Measurements from ENCODE around the gene PFN1. TPM values are rescaled to one million over a fixed set of nuclear protein-coding genes. Genes with fewer than 3 reads are reported as not detected.
"Not testable (repeated sequence)": the region's sequence is repeated elsewhere in the genome, so short reads cannot be mapped to it uniquely, and the experiment has no call there.

PFN1 gene
- total RNA-seq, 1 donor from 2014 or later, result 457 TPM

GRCh38 chr17:4934173-4934979, 14.0 kb downstream of the PFN1 start:
- Histone ChIP-seq H3K27ac (no peak overlapping the region), H3K36me3 (peaks cover 13% of the 10 kb centered on the region), H3K9me3 (no peaks in the 10 kb centered on the region), H3K27me3 (no peaks in the 10 kb centered on the region), H3K4me3 (no peak overlapping the region), H3K4me1 (peaks cover 17% of the 10 kb centered on the region)
- peak; percentile 71 for DNase-seq
- intact Hi-C loops (cut with DNase I), result no loop called here
- TF ChIP-seq CTCF (IDR thresholded peaks at IDR 0.05), result peak; percentile 17
- peak; percentile 50 for ATAC-seq

GRCh38 chr17:4933646-4934045, 14.7 kb downstream of the PFN1 start:
- no peak for DNase-seq
- Histone ChIP-seq H3K27ac (no peak overlapping the region), H3K4me3 (no peak overlapping the region), H3K4me1 (peaks cover 12% of the 10 kb centered on the region), H3K27me3 (no peaks in the 10 kb centered on the region), H3K9me3 (no peaks in the 10 kb centered on the region), H3K36me3 (peaks cover 13% of the 10 kb centered on the region)
- intact Hi-C loops (cut with DNase I), result no loop called here
- no peak for TF ChIP-seq CTCF (IDR thresholded peaks at IDR 0.05)
- ATAC-seq, result no peak

DNA sequence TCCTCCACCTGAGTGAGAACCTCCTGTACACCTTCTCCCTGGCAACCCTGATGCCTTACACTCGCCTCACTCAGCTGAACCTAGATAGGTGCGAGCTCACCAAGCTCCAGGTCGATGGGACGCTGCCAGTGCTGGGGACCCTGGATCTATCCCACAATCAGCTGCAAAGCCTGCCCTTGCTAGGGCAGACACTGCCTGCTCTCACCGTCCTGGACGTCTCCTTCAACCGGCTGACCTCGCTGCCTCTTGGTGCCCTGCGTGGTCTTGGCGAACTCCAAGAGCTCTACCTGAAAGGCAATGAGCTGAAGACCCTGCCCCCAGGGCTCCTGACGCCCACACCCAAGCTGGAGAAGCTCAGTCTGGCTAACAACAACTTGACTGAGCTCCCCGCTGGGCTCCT, 15.6 kb downstream of the PFN1 start:
- no peaks in the 10 kb centered on the region for H3K27me3 ChIP-seq
- ATAC-seq (no peak), DNase-seq (no peak)

DNA sequence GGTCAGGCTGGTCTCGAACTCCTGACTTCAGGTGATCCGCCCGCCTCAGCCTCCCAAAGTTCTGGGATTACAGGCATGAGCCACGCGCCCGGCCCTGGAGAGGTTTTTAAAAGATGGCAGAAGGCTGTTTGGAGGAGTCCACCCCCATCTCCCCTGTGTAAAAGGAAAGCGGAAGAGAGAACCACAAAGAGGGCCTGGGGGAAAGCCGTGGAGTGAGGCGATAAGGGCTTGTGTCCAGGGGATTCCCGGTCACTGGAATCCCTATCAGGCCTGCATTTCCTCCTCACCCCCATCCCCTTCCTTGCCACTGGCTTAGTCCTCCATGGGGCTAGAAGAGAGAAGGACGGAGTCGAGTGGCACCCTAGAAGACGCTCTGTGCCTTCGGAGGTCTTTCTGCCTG, 16.4 kb downstream of the PFN1 start, which contains the start of gene GP1BA:
TSS of gene GP1BA (plus strand) at position 315 of the 400 bp plus-strand sequence. CDS start 328 bp downstream, outside the sequence.
- no peak for ATAC-seq
- Histone ChIP-seq H3K9me3 (no peaks in the 10 kb centered on the region), H3K4me3 (no peak within 1 kb of the TSS), H3K36me3 (no peaks in the 10 kb centered on the region), H3K27ac (no peak within 1 kb of the TSS), H3K27me3 (no peaks in the 10 kb centered on the region), H3K4me1 (peaks cover 6% of the 10 kb centered on the region)
- intact Hi-C loops (cut with DNase I), result no loop called here
- DNase-seq, result no peak
- no peak for TF ChIP-seq CTCF (IDR thresholded peaks at IDR 0.05)

More for the DNA sequence above, 15.6 kb downstream of the PFN1 start:
- H3K27ac ChIP-seq, result no peak overlapping the region
- no peak for TF ChIP-seq CTCF (IDR thresholded peaks at IDR 0.05)
- peaks cover 6% of the 10 kb centered on the region for H3K4me1 ChIP-seq
- H3K4me3 ChIP-seq, result no peak overlapping the region
- H3K9me3 ChIP-seq, result no peaks in the 10 kb centered on the region
- peaks cover 7% of the 10 kb centered on the region for H3K36me3 ChIP-seq
- intact Hi-C loops (cut with DNase I), result no loop called here

GRCh38 chr17:4928881-4929280, 19.4 kb downstream of the PFN1 start:
- Histone ChIP-seq H3K9me3 (no peaks in the 10 kb centered on the region), H3K27me3 (no peaks in the 10 kb centered on the region), H3K27ac (no peak overlapping the region), H3K4me1 (peaks cover under 1% of the 10 kb centered on the region), H3K4me3 (no peak overlapping the region), H3K36me3 (no peaks in the 10 kb centered on the region)
- ATAC-seq (no peak), DNase-seq (no peak)
- TF ChIP-seq CTCF (IDR thresholded peaks at IDR 0.05), result no peak
- intact Hi-C loops (cut with DNase I), result no loop called here

DNA sequence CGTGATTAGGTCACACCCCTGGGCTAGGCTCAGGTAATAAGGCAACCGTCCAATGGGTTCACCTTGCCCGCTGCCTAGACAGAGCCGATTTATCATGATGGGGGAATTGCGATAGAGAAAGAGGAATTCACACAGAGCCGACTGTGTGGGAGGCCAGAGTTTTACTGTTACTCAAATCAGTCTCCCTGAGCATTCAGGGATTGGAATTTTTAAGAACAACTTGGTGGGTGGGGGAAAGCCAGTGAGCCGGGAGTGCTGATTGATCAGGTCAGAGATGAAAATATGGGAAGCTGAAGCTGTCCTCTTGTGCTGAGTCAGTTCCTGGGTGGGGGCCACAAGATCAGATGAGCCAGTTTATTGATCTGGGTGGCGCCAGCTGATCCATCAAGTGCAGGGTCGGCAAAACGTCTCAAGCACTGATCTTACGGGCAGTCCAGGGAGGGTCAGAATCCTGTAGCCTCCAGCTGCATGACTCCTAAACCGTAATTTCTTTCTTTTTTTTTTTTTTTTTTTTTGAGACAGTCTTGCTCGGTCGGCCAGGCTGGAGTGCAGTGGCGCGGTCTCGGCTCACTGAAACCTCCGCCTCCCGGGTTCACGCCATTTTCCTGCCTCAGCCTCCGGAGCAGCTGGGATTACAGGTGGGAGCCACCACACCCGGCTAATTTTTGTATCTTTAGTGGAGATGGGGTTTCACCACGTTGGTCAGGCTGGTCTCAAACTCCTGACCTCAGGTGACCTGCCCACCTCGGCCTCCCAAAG, 21.6 kb downstream of the PFN1 start:
- H3K27ac ChIP-seq, result not testable (repeated sequence)

More for the DNA sequence above, 21.6 kb downstream of the PFN1 start:
- H3K27me3 ChIP-seq; H3K4me1 ChIP-seq; ATAC-seq; H3K9me3 ChIP-seq; DNase-seq; intact Hi-C loops (cut with DNase I); H3K4me3 ChIP-seq; H3K36me3 ChIP-seq: not testable (repeated sequence)
